ENCODE data around the gene TSC22D1. TPM values are rescaled to one million over a fixed set of nuclear protein-coding genes. Genes with fewer than 3 reads are reported as not detected.

The TSC22D1 gene
- total and polyA plus RNA-seq, 12 donors: 28.5 to 113 (median 59.8) TPM

DNA sequence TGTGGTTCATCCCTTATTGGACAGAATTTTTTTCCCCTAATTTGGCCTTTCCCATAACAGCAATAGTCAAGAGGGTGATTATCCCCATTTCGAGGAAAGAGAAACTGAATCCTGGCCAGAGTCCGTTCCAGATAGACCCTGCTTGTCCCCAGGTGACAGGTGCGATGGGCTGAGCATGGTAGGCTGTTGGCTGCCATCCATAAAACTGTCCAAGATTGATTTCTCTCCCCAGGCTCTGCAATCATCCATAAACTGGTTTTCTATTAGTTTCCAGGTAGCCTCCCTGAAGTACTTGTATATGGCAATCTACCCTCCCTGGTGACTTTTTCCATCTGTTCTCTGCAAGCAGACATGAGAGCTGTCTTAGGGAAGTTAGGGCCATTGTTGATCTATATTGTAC is 177.1 kb downstream of the TSC22D1 start:
- TF ChIP-seq, protein P1, sequence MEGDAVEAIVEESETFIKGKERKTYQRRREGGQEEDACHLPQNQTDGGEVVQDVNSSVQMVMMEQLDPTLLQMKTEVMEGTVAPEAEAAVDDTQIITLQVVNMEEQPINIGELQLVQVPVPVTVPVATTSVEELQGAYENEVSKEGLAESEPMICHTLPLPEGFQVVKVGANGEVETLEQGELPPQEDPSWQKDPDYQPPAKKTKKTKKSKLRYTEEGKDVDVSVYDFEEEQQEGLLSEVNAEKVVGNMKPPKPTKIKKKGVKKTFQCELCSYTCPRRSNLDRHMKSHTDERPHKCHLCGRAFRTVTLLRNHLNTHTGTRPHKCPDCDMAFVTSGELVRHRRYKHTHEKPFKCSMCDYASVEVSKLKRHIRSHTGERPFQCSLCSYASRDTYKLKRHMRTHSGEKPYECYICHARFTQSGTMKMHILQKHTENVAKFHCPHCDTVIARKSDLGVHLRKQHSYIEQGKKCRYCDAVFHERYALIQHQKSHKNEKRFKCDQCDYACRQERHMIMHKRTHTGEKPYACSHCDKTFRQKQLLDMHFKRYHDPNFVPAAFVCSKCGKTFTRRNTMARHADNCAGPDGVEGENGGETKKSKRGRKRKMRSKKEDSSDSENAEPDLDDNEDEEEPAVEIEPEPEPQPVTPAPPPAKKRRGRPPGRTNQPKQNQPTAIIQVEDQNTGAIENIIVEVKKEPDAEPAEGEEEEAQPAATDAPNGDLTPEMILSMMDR (IDR thresholded peaks at IDR 0.05): no peak
- TF ChIP-seq POLR2A (IDR thresholded peaks at IDR 0.05): no peak
- no peak overlapping the region for H3K4me3 ChIP-seq
- WGBS, 4 donors: 85 to 96% (median 88%) methylated on average over 3 of the region's 3 CpGs
- no peak for DNase-seq
- intact Hi-C loops (cut with DNase I): no loop called here
- no peaks in the 10 kb centered on the region for H3K4me1 ChIP-seq (replicated peaks in 1 of 2)
- no peaks in the 10 kb centered on the region for H3K36me3 ChIP-seq (replicated peaks in 1 of 2)
- peaks cover 3% of the 10 kb centered on the region for H3K27me3 ChIP-seq
- H3K27ac ChIP-seq: no peak overlapping the region
- no peaks in the 10 kb centered on the region for H3K9me3 ChIP-seq (replicated peaks in 1 of 3)

DNA sequence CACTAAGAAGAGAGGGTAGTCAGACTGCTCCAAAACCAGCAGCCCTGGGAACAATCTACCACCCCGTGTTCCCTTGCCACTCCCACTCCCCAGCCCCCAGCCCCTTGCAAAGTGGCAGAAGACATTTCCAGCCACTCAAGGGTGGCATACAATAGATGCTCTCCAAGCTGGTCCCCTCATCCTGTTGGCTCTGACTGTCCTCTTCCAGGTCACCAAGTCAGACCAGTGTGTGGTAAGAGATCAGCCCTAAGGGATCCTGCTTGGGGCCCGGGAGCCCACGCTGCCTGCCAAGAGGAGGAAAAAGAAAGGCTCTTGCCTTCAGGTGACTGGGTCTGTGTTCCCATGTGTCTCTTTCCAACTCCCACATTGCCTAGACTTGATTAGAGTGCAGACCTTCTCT is 177.5 kb downstream of the TSC22D1 start:
- no peak overlapping the region for H3K4me3 ChIP-seq
- intact Hi-C loops (cut with DNase I): no loop called here
- TF ChIP-seq, protein P1 (IDR thresholded peaks at IDR 0.05): no peak
- no peak for TF ChIP-seq POLR2A (IDR thresholded peaks at IDR 0.05)
- 68 to 89% (median 89%) methylated on average over 3 of the region's 3 CpGs for WGBS, 4 donors
- H3K36me3 ChIP-seq (replicated peaks in 1 of 2): no peaks in the 10 kb centered on the region
- no peak for DNase-seq
- H3K27me3 ChIP-seq: peaks cover under 1% of the 10 kb centered on the region
- no peak overlapping the region for H3K27ac ChIP-seq
- H3K4me1 ChIP-seq (replicated peaks in 1 of 2): no peaks in the 10 kb centered on the region
- no peaks in the 10 kb centered on the region for H3K9me3 ChIP-seq (replicated peaks in 1 of 3)

DNA sequence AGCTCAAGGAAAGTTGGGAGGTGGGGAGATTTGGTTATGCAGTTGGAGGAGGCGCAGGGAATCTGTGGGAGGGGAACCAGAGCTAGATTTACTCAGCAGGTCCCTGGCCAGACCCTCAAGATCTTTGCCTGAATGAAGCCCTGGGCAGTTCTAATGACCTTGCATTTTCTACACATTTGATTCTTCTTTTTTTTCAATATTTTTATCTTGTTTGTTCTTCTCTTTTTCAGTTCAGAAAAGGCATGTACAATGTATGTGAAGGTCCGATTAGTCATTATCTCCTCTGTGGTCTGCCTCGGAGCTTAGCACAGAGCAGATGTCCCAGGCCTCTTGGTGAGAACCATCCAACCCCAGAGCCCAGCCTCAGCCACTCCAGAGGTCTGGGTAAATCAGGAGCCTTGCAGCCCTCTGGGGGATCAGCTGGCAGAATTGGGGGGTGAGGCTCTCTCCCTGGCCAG is 178.3 kb downstream of the TSC22D1 start:
- Histone ChIP-seq H3K36me3 (replicated peaks in 1 of 2) (no peaks in the 10 kb centered on the region), H3K9me3 (replicated peaks in 1 of 3) (no peaks in the 10 kb centered on the region), H3K4me1 (replicated peaks in 1 of 2) (no peaks in the 10 kb centered on the region), H3K27ac (peak overlapping the region in 2 of 5 donors; percentile 42 to 57), H3K4me3 (no peak overlapping the region), H3K27me3 (no peaks in the 10 kb centered on the region)
- TF ChIP-seq POLR2A (IDR thresholded peaks at IDR 0.05): no peak
- TF ChIP-seq, protein P1 (IDR thresholded peaks at IDR 0.05): no peak
- DNase-seq: no peak
- 82 to 93% (median 84%) methylated on average over 3 of the region's 3 CpGs for WGBS, 4 donors
- intact Hi-C loops (cut with DNase I): no loop called here

DNA sequence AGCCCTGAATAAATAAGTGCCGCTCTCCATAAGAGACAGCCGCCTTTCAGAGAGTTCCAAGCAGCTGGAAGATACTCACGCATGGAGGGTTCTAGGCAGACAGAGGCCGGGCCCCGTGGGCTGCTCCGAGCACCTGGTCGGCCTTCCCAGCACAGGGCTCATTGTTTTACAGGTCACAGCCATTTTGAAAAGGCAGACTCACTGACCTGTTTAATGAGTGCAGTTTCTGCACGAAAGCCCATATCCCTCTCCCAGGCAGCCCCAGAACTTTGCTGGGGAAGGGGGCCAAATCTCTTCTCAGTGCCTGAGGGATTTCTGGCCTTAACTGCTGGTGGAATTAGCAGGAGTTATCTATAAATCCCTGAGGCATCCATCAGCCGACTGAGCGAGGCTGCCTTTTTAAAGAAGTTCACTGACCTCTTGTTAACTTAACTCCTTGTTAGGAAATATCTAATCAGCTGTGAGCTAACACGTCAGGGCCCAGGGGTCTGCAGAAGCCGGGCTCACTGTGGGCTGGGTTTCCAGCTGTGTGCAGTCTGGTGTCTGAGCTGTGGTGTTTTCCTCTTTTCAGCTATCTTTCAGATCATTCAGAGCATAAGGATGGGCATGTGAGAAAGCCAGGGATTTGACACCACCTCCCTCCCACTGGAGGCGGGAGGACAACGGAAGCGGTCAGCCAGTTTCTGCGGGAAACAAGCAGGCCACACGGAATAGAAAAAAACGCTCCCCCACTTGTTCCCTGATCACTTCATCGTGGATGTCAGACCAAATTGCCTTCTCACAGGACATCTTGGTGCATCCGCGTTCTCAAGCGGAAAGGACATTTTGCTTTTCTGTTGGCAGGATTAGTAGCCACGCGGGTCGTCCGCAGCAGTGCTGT is 179.2 kb downstream of the TSC22D1 start:
- 64 to 80% (median 76%) methylated on average over 22 to 26 of the region's 26 CpGs for WGBS, 4 donors
- no peak overlapping the region for H3K4me3 ChIP-seq
- DNase-seq: peak in 4 of 7 donors; percentile 13 to 72 (median 35)
- no peaks in the 10 kb centered on the region for H3K36me3 ChIP-seq (replicated peaks in 1 of 2)
- no peaks in the 10 kb centered on the region for H3K27me3 ChIP-seq
- no peaks in the 10 kb centered on the region for H3K9me3 ChIP-seq (replicated peaks in 1 of 3)
- H3K27ac ChIP-seq: peak overlapping the region in 2 of 5 donors; percentile 42 to 57
- TF ChIP-seq, protein P1 (IDR thresholded peaks at IDR 0.05): no peak
- TF ChIP-seq POLR2A (IDR thresholded peaks at IDR 0.05): no peak
- H3K4me1 ChIP-seq (replicated peaks in 1 of 2): no peaks in the 10 kb centered on the region
- intact Hi-C loops (cut with DNase I): no loop called here
